Choroid plexus epithelial cell (primary cell): ENCODE data around the gene C3orf85.
A peak's percentile ranks its signal among the peaks of the same experiment; 100 is the strongest.

Experiments
- DNase-seq: peaks from one replicate; pipeline ENCODE4 v3.0.0-alpha.2; 2010; ENCODE audit warnings: low read depth
- H3K4me3 ChIP-seq: 2 replicates; pipeline ENCODE4 v1.5.1; 2011; ENCODE audit warnings: low read depth, mild to moderate bottlenecking, control low read depth, low read length, moderate library complexity
- TF ChIP-seq, protein P1 (sequence below): conservative IDR thresholded peaks from 2 replicates; pipeline ENCODE4 v1.5.1; 2011; ENCODE audit warnings: low read depth, mild to moderate bottlenecking, control low read depth, inconsistent platforms, low read length, moderate library complexity

C3orf85 gene

DNA sequence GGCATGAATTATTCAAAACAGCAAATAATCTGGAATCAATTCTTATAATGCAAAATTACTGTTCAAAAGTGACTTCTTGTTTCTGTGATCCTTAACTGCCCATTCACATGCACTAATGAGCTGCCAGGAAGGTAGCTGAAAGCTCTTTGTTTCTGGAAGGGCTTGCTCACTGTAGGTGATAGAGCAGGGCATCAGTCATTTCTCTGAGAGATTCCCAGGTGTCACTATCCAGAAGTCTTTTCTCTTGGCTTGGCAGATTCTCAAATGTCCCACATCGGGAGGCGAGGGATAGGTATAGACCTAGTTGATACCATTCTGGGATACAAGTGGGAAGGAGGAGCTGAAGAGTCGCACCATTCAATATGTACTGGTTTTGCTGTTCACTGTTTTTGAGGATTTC is 35.0 kb downstream of the C3orf85 start:
- no peak overlapping the region for H3K4me3 ChIP-seq
- TF ChIP-seq, protein P1, sequence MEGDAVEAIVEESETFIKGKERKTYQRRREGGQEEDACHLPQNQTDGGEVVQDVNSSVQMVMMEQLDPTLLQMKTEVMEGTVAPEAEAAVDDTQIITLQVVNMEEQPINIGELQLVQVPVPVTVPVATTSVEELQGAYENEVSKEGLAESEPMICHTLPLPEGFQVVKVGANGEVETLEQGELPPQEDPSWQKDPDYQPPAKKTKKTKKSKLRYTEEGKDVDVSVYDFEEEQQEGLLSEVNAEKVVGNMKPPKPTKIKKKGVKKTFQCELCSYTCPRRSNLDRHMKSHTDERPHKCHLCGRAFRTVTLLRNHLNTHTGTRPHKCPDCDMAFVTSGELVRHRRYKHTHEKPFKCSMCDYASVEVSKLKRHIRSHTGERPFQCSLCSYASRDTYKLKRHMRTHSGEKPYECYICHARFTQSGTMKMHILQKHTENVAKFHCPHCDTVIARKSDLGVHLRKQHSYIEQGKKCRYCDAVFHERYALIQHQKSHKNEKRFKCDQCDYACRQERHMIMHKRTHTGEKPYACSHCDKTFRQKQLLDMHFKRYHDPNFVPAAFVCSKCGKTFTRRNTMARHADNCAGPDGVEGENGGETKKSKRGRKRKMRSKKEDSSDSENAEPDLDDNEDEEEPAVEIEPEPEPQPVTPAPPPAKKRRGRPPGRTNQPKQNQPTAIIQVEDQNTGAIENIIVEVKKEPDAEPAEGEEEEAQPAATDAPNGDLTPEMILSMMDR, result no peak
- DNase-seq, result no peak

DNA sequence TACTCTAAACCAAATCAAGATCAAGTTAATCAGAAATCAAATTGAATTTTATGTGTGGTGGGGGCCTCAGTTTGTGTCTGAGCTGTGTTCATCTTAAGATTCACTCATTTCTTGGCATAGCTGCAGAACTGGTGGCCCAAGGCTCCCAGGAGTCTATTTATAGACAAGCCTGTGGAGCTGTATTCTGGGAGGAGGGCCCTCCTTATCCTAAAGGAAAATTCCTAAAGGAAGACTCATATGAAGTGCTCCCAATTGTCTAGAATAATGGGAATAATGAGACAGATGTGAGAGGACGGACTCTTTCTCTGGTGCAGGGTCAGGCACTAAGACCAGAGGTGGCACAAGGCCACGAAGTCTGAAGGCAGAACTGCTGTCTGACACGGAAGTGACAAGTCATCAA is 38.9 kb downstream of the C3orf85 start:
- no peak for DNase-seq
- TF ChIP-seq, protein P1, result no peak
- H3K4me3 ChIP-seq, result no peak overlapping the region

DNA sequence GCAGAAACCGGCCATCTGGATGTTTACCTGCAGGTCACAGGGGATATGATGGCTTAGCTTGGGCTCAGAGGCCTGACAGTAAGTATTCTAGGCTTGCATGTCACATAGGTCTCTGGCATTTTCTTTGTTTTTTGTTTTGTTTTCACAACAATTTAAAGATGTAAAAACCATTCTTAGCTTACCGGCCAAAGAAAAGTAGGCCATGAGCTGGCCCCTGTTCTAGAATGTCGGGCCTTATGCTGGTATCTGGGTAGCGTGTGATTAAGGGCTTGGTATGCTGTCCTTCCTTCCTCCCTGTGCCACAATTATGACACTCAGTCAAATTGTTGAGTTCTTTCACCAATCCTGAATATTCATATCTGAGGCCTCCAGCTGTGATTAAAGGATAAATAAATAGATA is 40.2 kb downstream of the C3orf85 start:
- TF ChIP-seq, protein P1, result no peak
- DNase-seq, result no peak
- H3K4me3 ChIP-seq, result no peak overlapping the region

DNA sequence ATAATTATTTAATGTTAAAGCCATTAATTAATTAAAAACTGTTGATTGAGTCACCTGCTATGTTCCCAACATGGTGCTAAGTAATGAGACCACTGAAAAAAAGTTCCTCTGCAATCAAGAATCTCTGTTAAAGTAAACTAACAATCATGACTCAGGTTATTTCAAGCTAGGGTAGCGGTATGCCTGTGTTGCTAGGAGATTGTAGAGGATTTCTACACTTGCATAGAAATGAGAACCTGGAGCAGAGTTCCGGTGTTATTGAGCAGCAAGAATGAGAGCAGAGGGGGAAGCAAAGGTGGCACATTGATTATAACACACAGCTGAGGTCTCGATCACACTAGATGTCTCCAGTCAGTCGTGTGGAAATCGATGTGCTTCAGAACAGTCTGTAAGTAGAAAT is 41.4 kb downstream of the C3orf85 start:
- DNase-seq, result no peak
- TF ChIP-seq, protein P1, result no peak

DNA sequence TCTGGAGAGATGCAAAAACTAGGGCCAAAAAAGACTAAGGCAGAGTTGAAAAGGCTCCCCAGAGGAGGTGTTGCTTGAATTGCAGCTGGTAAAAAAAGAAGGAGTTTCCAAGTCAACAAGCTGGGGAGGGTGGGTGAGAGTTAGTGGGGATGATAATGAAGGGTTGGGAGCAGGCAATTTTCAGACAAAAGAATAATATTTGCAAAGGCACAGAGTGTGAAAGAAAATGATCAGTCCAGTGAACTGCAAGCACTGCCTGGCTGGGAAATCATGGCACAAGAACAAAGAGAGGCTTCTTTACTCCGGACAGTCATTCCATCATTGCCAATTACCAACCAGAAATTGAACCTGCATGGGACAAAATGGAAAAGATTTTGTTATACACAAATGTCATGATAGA is 42.2 kb downstream of the C3orf85 start:
- no peak overlapping the region for H3K4me3 ChIP-seq
- TF ChIP-seq, protein P1, result no peak

More for the DNA sequence above, 41.4 kb downstream of the C3orf85 start:
- H3K4me3 ChIP-seq, result no peak overlapping the region

DNA sequence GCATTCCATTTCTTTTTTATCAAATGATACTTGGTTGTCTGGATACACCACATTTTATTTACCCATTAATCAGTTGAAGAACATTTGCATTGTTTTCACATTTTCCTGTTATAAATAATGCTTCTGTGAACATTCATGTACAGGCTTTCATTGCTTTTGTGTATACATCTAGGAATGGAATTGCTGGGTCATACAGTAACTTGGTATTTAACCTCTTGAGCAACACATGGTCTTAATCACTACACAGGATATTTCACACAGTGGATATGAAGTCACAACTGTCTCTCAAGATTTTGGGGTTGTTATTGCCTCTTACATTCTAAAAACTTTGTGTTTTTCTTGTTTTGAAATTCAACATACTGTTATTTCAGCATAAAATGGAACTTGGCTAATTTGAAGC is 48.2 kb downstream of the C3orf85 start:
- TF ChIP-seq, protein P1, result no peak
- no peak overlapping the region for H3K4me3 ChIP-seq
- peak; percentile 7 for DNase-seq

More for the DNA sequence above, 42.2 kb downstream of the C3orf85 start:
- no peak for DNase-seq

DNA sequence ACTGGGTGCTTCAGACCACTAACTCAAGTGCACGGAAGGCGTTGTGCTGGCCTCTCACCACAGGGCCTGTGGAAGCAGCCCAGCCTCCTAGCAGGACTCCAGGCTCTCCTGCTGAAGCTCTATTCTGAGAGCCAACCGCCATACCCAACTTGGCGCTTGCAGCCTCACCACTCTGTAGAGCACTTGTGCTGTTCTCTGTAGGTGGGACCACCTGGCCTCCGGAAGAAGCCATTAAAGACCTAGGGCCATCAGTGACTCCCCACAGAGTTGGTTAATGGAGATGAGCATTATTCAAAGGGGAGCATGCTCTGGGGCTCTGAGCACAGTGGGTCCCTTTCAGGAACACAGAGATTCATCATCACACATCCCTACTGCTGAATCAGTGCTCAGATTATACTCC is 50.9 kb downstream of the C3orf85 start:
- TF ChIP-seq, protein P1, result no peak
- no peak for DNase-seq
- no peak overlapping the region for H3K4me3 ChIP-seq
